SK-N-SH treated with all-trans-retinoic acid at 6 μM for 48 hours (cell line): Measurements from ENCODE around the gene PKMYT1.

ENCODE experiments used
- ATAC-seq: fragments of 200-7000 bp; cut with Tn5 transposase; 3 replicates; pipeline ENCODE4 v1.9.1; 2020; ENCODE audit warnings: mild to moderate bottlenecking, moderate library complexity
- ARNTL ChIP-seq: fragments of 450-650 bp; formaldehyde crosslinking; IDR thresholded peaks from 2 replicates; pipeline ENCODE4 v1.5.0; 2020; ENCODE audit warnings: low read depth, mild to moderate bottlenecking, moderate library complexity, borderline replicate concordance
- BACH2 ChIP-seq: fragments of 250-450 bp; sonication (Bioruptor Pico); IDR thresholded peaks from 2 replicates; pipeline ENCODE4 v1.9.0; 2021; ENCODE audit warnings: mild to moderate bottlenecking, borderline replicate concordance
- CSDC2 ChIP-seq: fragments of 250-450 bp; sonication (Bioruptor Pico); IDR thresholded peaks from 2 replicates; pipeline ENCODE4 v1.5.0; 2020; ENCODE audit warnings: mild to moderate bottlenecking, moderate library complexity
- ESRRG ChIP-seq: fragments of 250-450 bp; sonication (Bioruptor Pico); IDR thresholded peaks from 2 replicates; pipeline ENCODE4 v1.6.1; 2021; ENCODE audit warnings: mild to moderate bottlenecking
- GLIS3 ChIP-seq: fragments of 250-450 bp; sonication (Bioruptor Pico); IDR thresholded peaks from 2 replicates; pipeline ENCODE4 v1.5.0; 2020; ENCODE audit warnings: mild to moderate bottlenecking, moderate library complexity
- ISL1 ChIP-seq: fragments of 250-450 bp; sonication (Bioruptor Pico); IDR thresholded peaks from 2 replicates; pipeline ENCODE4 v2.1.2; 2022; ENCODE audit warnings: mild to moderate bottlenecking, moderate library complexity
- OSR1 ChIP-seq: fragments of 250-450 bp; sonication (Bioruptor Pico); IDR thresholded peaks from 2 replicates; pipeline ENCODE4 v1.8.0; 2022; ENCODE audit warnings: moderate library complexity, mild to moderate bottlenecking, inconsistent platforms
- PPARA ChIP-seq: fragments of 250-450 bp; sonication (Bioruptor Pico); IDR thresholded peaks from 2 replicates; pipeline ENCODE4 v1.5.0; 2020; ENCODE audit warnings: mild to moderate bottlenecking, borderline replicate concordance
- RARB ChIP-seq: fragments of 250-450 bp; sonication (Bioruptor Pico); IDR thresholded peaks from 2 replicates; pipeline ENCODE4 v1.8.0; 2021; ENCODE audit warnings: mild to moderate bottlenecking, moderate library complexity
- SNAI2 ChIP-seq: fragments of 250-450 bp; sonication (Bioruptor Pico); IDR thresholded peaks from 2 replicates; pipeline ENCODE4 v1.5.0; 2020; ENCODE audit warnings: mild to moderate bottlenecking, moderate library complexity
- TCF4 ChIP-seq: fragments of 250-450 bp; sonication (Bioruptor Pico); IDR thresholded peaks from 2 replicates; pipeline ENCODE4 v1.8.0; 2021; ENCODE audit warnings: mild to moderate bottlenecking, moderate library complexity, borderline replicate concordance
- TOX ChIP-seq: fragments of 250-450 bp; sonication (Bioruptor Pico); IDR thresholded peaks from 2 replicates; pipeline ENCODE4 v1.8.0; 2021; ENCODE audit warnings: mild to moderate bottlenecking, moderate library complexity, borderline replicate concordance
- ZC3H10 ChIP-seq: fragments of 250-450 bp; sonication (Bioruptor Pico); IDR thresholded peaks from 2 replicates; pipeline ENCODE4 v1.5.1; 2021; ENCODE audit warnings: mild to moderate bottlenecking, moderate library complexity
- ZFP3 ChIP-seq: fragments of 250-450 bp; sonication (Bioruptor Pico); IDR thresholded peaks from 2 replicates; pipeline ENCODE4 v1.5.0; 2020; ENCODE audit warnings: mild to moderate bottlenecking, moderate library complexity
- ZFP30 ChIP-seq: fragments of 450-650 bp; formaldehyde crosslinking; IDR thresholded peaks from 2 replicates; pipeline ENCODE4 v1.5.0; 2022; ENCODE audit warnings: mild to moderate bottlenecking, moderate library complexity
- ZNF565 ChIP-seq: fragments of 450-650 bp; formaldehyde crosslinking; conservative IDR thresholded peaks from 2 replicates; pipeline ENCODE4 v1.5.0; 2020; ENCODE audit warnings: low read depth, mild to moderate bottlenecking, moderate library complexity
- ZNF70 ChIP-seq: fragments of 450-650 bp; formaldehyde crosslinking; IDR thresholded peaks from 2 replicates; pipeline ENCODE4 v1.5.0; 2020; ENCODE audit warnings: mild to moderate bottlenecking, moderate library complexity
- ZNF8 ChIP-seq: fragments of 450-650 bp; formaldehyde crosslinking; IDR thresholded peaks from 2 replicates; pipeline ENCODE4 v1.5.0; 2020; ENCODE audit warnings: mild to moderate bottlenecking, moderate library complexity
- TF ChIP-seq, protein P1 (sequence below): fragments of 250-450 bp; sonication (Bioruptor Pico); IDR thresholded peaks from 2 replicates; pipeline ENCODE4 v1.5.1; 2020; ENCODE audit warnings: low read depth, mild to moderate bottlenecking, moderate library complexity
- TF ChIP-seq, protein P2 (sequence below): fragments of 250-450 bp; sonication (Bioruptor Pico); IDR thresholded peaks from 2 replicates; pipeline ENCODE4 v1.5.1; 2021; ENCODE audit warnings: mild to moderate bottlenecking, moderate library complexity
- TF ChIP-seq, protein P3 (sequence below): fragments of 250-450 bp; sonication (Bioruptor Pico); IDR thresholded peaks from 2 replicates; pipeline ENCODE4 v1.5.0; 2020; ENCODE audit warnings: mild to moderate bottlenecking, moderate library complexity
- TF ChIP-seq, protein P4 (sequence below): fragments of 250-450 bp; sonication (Bioruptor Pico); IDR thresholded peaks from 2 replicates; pipeline ENCODE4 v1.8.0; 2020; ENCODE audit warnings: mild to moderate bottlenecking, moderate library complexity, borderline replicate concordance
- TF ChIP-seq, protein P5 (sequence below): fragments of 250-450 bp; sonication (Bioruptor Pico); IDR thresholded peaks from 2 replicates; pipeline ENCODE4 v1.8.0; 2021; ENCODE audit warnings: low read depth, mild to moderate bottlenecking, moderate library complexity, borderline replicate concordance

The PKMYT1 gene

DNA sequence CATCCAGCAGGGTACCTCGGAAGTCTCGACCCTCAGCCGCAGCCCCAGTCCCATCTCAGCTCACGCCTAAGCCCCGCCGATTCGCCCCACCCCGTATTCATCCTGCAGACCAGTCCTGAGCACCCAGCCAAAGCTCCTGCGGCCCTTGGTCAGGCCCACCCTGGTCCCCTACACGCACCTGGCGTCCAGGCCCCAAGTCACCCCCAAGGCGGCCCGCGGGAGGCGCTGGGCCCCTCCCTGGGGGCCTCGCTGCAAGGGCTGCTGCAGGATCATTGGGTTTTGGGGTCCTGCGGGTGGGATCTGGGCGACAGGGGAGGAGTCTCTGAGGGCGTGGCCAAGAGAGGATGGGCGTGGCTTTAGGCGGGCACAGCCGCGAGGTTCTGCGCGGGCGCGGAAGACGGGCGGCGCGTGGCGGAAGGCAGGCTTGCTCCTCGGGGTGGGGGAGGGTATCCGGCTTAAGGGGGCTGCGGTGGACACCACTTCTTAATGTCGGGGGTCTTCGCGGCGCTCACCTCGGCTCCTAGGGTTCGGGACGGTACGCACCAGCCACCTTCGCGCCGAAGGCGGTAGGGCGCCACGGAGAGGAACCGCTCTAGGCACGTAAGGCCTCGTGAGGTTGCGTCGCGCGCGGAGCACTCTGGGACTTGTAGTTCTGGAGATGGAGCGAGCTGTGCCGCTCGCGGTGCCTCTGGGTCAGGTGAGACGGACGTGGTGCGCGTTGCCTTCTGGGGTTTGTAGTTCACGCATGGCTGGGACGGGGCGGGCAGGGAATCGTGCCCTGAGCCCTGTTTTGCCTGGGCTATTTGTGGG lies 43.6 kb upstream of the PKMYT1 start, which contains the start of the genes HCFC1R1 and THOC6:
HCFC1R1 (minus strand) TSS at position 274 of the 810 bp plus-strand sequence; CDS start at position 273, 1 bp downstream.
THOC6 (plus strand) TSS at position 367 of the 810 bp plus-strand sequence; CDS start at position 659, 292 bp downstream.
- TF ChIP-seq, protein P1, sequence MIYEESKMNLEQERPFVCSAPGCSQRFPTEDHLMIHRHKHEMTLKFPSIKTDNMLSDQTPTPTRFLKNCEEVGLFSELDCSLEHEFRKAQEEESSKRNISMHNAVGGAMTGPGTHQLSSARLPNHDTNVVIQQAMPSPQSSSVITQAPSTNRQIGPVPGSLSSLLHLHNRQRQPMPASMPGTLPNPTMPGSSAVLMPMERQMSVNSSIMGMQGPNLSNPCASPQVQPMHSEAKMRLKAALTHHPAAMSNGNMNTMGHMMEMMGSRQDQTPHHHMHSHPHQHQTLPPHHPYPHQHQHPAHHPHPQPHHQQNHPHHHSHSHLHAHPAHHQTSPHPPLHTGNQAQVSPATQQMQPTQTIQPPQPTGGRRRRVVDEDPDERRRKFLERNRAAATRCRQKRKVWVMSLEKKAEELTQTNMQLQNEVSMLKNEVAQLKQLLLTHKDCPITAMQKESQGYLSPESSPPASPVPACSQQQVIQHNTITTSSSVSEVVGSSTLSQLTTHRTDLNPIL (CRISPR knock-in tag): peak; percentile 59
- TF ChIP-seq ISL1 (CRISPR knock-in tag) (no peak), TCF4 (CRISPR knock-in tag) (no peak; the same call in 1 of the 2 replicates), OSR1 (CRISPR knock-in tag) (no peak), SNAI2 (CRISPR knock-in tag) (peak; percentile 67; the same call in 1 of the 2 replicates), ZNF565 (CRISPR knock-in tag) (0 out of 2 replicates have a peak, but pooled peaks have one; percentile 20), RARB (no peak), BACH2 (CRISPR knock-in tag) (no peak), ZC3H10 (CRISPR knock-in tag) (no peak), ZFP3 (CRISPR knock-in tag) (no peak), ESRRG (peak; percentile 31; the same call in 1 of the 2 replicates), ZFP30 (0 out of 2 replicates have a peak, but pooled peaks have one; percentile 4), PPARA (no peak), GLIS3 (CRISPR knock-in tag) (peak; percentile 98), ARNTL (CRISPR knock-in tag) (no peak), ZNF8 (CRISPR knock-in tag) (peak; percentile 8; the same call in 1 of the 2 replicates), ZNF70 (CRISPR knock-in tag) (no peak), CSDC2 (CRISPR knock-in tag) (peak; percentile 75; the same call in 1 of the 2 replicates), TOX (CRISPR knock-in tag) (peak; percentile 49; the same call in 1 of the 2 replicates)
- TF ChIP-seq, protein P2, sequence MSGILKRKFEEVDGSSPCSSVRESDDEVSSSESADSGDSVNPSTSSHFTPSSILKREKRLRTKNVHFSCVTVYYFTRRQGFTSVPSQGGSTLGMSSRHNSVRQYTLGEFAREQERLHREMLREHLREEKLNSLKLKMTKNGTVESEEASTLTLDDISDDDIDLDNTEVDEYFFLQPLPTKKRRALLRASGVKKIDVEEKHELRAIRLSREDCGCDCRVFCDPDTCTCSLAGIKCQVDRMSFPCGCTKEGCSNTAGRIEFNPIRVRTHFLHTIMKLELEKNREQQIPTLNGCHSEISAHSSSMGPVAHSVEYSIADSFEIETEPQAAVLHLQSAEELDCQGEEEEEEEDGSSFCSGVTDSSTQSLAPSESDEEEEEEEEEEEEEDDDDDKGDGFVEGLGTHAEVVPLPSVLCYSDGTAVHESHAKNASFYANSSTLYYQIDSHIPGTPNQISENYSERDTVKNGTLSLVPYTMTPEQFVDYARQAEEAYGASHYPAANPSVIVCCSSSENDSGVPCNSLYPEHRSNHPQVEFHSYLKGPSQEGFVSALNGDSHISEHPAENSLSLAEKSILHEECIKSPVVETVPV: 0 out of 2 replicates have a peak, but pooled peaks have one; percentile 49
- TF ChIP-seq, protein P3, sequence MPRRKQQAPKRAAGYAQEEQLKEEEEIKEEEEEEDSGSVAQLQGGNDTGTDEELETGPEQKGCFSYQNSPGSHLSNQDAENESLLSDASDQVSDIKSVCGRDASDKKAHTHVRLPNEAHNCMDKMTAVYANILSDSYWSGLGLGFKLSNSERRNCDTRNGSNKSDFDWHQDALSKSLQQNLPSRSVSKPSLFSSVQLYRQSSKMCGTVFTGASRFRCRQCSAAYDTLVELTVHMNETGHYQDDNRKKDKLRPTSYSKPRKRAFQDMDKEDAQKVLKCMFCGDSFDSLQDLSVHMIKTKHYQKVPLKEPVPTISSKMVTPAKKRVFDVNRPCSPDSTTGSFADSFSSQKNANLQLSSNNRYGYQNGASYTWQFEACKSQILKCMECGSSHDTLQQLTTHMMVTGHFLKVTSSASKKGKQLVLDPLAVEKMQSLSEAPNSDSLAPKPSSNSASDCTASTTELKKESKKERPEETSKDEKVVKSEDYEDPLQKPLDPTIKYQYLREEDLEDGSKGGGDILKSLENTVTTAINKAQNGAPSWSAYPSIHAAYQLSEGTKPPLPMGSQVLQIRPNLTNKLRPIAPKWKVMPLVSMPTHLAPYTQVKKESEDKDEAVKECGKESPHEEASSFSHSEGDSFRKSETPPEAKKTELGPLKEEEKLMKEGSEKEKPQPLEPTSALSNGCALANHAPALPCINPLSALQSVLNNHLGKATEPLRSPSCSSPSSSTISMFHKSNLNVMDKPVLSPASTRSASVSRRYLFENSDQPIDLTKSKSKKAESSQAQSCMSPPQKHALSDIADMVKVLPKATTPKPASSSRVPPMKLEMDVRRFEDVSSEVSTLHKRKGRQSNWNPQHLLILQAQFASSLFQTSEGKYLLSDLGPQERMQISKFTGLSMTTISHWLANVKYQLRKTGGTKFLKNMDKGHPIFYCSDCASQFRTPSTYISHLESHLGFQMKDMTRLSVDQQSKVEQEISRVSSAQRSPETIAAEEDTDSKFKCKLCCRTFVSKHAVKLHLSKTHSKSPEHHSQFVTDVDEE (CRISPR knock-in tag): peak; percentile 19; the same call in 1 of the 2 replicates
- TF ChIP-seq, protein P4, sequence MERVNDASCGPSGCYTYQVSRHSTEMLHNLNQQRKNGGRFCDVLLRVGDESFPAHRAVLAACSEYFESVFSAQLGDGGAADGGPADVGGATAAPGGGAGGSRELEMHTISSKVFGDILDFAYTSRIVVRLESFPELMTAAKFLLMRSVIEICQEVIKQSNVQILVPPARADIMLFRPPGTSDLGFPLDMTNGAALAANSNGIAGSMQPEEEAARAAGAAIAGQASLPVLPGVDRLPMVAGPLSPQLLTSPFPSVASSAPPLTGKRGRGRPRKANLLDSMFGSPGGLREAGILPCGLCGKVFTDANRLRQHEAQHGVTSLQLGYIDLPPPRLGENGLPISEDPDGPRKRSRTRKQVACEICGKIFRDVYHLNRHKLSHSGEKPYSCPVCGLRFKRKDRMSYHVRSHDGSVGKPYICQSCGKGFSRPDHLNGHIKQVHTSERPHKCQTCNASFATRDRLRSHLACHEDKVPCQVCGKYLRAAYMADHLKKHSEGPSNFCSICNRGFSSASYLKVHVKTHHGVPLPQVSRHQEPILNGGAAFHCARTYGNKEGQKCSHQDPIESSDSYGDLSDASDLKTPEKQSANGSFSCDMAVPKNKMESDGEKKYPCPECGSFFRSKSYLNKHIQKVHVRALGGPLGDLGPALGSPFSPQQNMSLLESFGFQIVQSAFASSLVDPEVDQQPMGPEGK (CRISPR knock-in tag): peak; percentile 92
- TF ChIP-seq, protein P5, sequence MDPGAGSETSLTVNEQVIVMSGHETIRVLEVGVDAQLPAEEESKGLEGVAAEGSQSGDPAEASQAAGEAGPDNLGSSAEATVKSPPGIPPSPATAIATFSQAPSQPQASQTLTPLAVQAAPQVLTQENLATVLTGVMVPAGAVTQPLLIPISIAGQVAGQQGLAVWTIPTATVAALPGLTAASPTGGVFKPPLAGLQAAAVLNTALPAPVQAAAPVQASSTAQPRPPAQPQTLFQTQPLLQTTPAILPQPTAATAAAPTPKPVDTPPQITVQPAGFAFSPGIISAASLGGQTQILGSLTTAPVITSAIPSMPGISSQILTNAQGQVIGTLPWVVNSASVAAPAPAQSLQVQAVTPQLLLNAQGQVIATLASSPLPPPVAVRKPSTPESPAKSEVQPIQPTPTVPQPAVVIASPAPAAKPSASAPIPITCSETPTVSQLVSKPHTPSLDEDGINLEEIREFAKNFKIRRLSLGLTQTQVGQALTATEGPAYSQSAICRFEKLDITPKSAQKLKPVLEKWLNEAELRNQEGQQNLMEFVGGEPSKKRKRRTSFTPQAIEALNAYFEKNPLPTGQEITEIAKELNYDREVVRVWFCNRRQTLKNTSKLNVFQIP (CRISPR knock-in tag): 0 out of 2 replicates have a peak, but pooled peaks have one; percentile 28
- ATAC-seq: peak; percentile 64

DNA sequence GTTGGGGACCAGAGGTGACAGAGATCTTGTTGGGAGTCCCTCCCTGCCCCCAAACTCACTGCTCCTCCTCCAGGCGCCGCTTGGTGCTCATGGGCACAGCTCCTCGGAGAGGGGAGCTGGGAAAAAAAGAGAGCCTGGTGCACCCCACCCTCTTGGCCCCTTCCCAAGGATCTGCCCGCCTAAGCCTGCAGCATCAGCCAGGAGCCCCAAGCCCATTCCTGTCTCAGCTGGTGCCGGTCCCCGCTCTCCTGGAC lies 43.1 kb upstream of the PKMYT1 start:
- TF ChIP-seq GLIS3 (CRISPR knock-in tag) (peak; percentile 4; the same call in 1 of the 2 replicates), ZC3H10 (CRISPR knock-in tag) (no peak), TOX (CRISPR knock-in tag) (no peak), PPARA (no peak), ARNTL (CRISPR knock-in tag) (no peak), SNAI2 (CRISPR knock-in tag) (no peak), ZNF565 (CRISPR knock-in tag) (0 out of 2 replicates have a peak, but pooled peaks have one; percentile 31), ISL1 (CRISPR knock-in tag) (no peak), RARB (no peak), OSR1 (CRISPR knock-in tag) (no peak), ESRRG (no peak)
- TF ChIP-seq, protein P5 (CRISPR knock-in tag): no peak
- TF ChIP-seq, protein P1 (CRISPR knock-in tag): no peak
- no peak for ATAC-seq
